Neuron (in vitro differentiated cells): ENCODE results near the gene LHFPL3.
A peak's percentile ranks its signal among the peaks of the same experiment; 100 is the strongest.
"Not testable (repeated sequence)": the region's sequence is repeated elsewhere in the genome, so short reads cannot be mapped to it uniquely, and the experiment has no call there.

Experiments
- H2AFZ ChIP-seq: one replicate; pipeline ENCODE4 v1.6.1; 2013; ENCODE audit warnings: low read depth, mild to moderate bottlenecking, inconsistent platforms, low read length, moderate library complexity
- H3K27me3 ChIP-seq: one replicate; pipeline ENCODE4 v1.6.1; 2013; ENCODE audit warnings: low read length; ENCODE audit not compliant: insufficient read depth
- H3K36me3 ChIP-seq: one replicate; pipeline ENCODE4 v1.6.1; 2013; ENCODE audit warnings: low read length; ENCODE audit not compliant: insufficient read depth
- H3K4me1 ChIP-seq: one replicate; pipeline ENCODE4 v1.6.1; 2013; ENCODE audit warnings: low read length; ENCODE audit not compliant: insufficient read depth
- H3K4me3 ChIP-seq: 2 replicates; pipeline ENCODE4 v1.5.1; 2013; ENCODE audit warnings: mild to moderate bottlenecking, low read length, moderate library complexity
- H3K9me3 ChIP-seq: one replicate; pipeline ENCODE4 v1.6.1; 2013; ENCODE audit warnings: low read length

Gene LHFPL3

DNA sequence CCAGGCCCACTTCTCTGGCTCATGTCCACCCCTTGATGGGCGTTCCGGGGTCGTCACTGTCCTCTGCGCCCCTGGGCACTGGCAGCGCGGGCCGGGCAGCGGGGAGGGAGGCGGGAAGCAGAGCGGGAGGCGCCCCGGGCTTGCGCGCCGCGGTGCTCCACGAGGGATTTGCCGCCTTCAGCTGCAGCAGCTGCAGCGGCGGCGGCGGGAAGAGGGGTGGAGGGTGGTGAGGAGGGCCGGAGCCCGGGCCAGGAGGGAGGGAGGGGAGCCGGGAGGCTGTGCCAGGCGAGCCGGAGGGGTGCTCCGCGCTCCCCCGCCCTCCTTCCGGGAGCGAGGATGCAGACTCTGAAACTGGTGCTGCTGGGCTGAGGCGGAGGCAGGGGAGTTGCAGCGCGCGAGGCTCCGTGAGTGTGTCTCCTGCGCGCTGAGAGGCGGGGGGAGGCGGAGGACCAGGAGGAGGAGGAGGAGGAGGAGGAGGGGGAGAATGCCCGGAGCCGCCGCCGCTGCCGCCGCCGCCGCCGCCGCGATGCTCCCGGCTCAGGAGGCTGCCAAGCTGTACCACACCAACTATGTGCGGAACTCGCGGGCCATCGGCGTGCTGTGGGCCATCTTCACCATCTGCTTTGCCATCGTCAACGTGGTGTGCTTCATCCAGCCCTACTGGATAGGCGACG, at the start of gene LHFPL3:
Gene LHFPL3, plus strand, starts transcription at position 308 of the 674 bp plus-strand sequence.
- Histone ChIP-seq H3K4me1 (peaks cover 12% of the 10 kb centered on the region), H3K36me3 (no peaks in the 10 kb centered on the region), H3K27me3 (peaks cover 63% of the 10 kb centered on the region), H2AFZ (peak within 1 kb of the TSS; percentile 77), H3K4me3 (peak within 1 kb of the TSS; percentile 47), H3K9me3 (no peaks in the 10 kb centered on the region)

DNA sequence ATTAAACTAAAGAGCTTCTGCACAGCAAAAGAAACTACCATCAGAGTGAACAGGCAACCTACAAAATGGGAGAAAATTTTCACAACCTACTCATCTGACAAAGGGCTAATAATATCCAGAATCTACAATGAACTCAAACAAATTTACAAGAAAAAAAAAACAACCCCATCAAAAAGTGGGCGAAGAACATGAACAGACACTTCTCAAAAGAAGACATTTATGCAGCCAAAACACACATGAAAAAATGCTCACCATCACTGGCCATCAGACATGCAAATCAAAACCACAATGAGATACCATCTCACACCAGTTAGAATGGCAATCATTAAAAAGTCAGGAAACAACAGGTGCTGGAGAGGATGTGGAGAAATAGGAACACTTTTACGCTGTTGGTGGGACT, 46.7 kb upstream of the LHFPL3 start:
- not testable (repeated sequence) for H3K4me1 ChIP-seq, H3K27me3 ChIP-seq

DNA sequence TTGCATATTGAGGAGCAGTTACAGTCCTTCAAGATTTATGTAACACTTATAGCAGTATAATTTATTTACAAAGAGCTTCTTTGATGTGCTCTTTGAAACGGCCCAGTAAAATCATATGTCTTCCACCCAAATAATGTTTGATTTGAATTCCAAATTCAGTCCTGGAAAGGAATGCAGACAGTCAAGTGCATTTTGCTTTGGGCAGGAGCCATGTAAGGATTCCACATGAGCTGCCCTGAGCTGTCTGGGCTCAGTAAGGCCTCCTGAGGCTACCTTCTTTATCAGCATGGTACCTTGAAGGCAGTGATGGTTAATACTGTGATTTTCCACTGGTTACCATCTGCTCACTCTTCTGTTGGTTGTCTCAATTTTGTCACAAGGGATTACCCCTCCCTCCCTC, 41.6 kb upstream of the LHFPL3 start:
- no peaks in the 10 kb centered on the region for H3K9me3 ChIP-seq
- peaks cover 2% of the 10 kb centered on the region for H3K27me3 ChIP-seq
- H3K4me1 ChIP-seq = peaks cover 3% of the 10 kb centered on the region
- H3K4me3 ChIP-seq = no peak overlapping the region
- no peak overlapping the region for H2AFZ ChIP-seq
- no peaks in the 10 kb centered on the region for H3K36me3 ChIP-seq

More for the DNA sequence above, 46.7 kb upstream of the LHFPL3 start:
- H3K4me3 ChIP-seq, H3K36me3 ChIP-seq, H3K9me3 ChIP-seq, H2AFZ ChIP-seq: not testable (repeated sequence)

DNA sequence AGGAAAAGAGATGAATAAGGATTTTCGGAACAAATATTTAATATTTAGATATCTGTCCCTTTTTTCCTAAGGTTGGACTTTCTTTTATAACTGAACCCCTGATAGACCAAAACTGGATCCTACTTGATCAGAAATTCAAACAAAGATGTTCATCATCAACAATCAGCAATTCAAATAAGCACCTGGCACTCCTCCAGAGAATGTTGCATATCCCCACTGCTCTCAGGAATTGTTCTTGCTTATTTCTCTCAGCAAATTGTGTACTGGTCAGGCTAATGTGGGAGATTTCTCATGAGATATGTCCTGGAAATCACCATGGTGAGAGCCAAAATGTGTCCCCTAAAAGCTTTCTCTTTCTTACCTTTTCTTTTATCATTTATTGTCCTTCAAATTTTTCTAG, 40.3 kb upstream of the LHFPL3 start:
- H3K4me3 ChIP-seq = no peak overlapping the region
- peaks cover 3% of the 10 kb centered on the region for H3K4me1 ChIP-seq
- H3K9me3 ChIP-seq = no peaks in the 10 kb centered on the region
- no peaks in the 10 kb centered on the region for H3K36me3 ChIP-seq
- peaks cover 4% of the 10 kb centered on the region for H3K27me3 ChIP-seq
- no peak overlapping the region for H2AFZ ChIP-seq

DNA sequence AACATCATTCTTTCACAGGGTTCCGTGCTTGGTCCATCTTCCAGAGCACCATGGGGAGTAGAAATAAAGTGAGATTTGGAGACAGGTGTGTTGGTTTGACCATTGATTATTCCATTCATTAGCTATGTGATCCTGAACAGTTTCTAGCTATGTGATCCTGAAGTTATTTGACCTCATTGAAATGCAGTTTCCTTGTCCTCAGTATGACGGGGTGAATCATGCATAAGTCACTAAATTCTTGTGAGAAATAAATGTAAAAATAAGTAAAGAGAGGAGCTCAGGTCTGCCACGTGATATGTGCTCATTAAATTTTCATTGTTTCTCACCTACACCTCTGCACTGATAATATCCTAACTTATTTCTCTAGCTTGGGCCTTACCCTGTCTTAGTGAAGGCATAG, 34.1 kb upstream of the LHFPL3 start:
- no peaks in the 10 kb centered on the region for H3K36me3 ChIP-seq
- no peaks in the 10 kb centered on the region for H3K4me1 ChIP-seq
- no peak overlapping the region for H2AFZ ChIP-seq
- peaks cover 6% of the 10 kb centered on the region for H3K27me3 ChIP-seq
- H3K4me3 ChIP-seq = no peak overlapping the region
- no peaks in the 10 kb centered on the region for H3K9me3 ChIP-seq

DNA sequence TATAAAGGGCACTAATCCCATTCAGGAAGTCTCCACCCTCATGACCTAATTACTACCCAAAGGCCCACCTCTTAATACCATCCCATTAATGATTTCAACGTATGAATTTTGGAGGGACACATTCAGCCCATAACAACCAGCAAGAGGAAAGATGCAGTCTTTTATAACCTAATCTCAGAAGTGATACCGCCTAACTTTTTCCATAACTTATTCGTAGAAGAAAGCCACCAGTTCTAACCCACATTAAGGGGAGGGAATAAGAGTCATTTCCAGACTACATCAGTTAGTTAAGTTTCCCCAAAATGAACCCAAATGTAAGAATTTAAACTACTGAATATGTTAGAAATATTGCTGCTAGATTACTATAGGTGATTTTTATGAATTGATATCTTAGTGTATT, 32.1 kb upstream of the LHFPL3 start:
- H3K4me1 ChIP-seq = no peaks in the 10 kb centered on the region
- H2AFZ ChIP-seq = no peak overlapping the region
- peaks cover 6% of the 10 kb centered on the region for H3K27me3 ChIP-seq
- H3K36me3 ChIP-seq = no peaks in the 10 kb centered on the region
- no peaks in the 10 kb centered on the region for H3K9me3 ChIP-seq
- no peak overlapping the region for H3K4me3 ChIP-seq

DNA sequence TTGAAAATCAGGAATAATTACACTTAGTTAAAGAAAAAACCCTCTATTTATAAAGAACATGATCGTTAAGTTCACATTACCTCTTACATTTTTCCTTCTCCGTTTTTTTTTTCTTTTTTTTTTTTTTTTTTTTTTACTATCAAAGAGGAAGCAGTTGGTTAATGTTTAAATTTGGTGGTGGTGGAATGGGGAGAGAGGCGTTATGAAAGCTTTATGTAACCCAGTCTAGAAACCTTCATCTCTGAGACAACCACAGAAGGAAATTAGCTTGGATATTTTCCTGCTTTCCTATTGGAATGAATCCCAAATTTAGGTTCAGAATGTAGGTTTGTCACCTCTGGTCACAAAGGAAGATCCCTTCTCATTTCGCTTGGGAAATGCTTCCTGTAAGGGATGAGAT, 31.5 kb upstream of the LHFPL3 start:
- Histone ChIP-seq H3K27me3 (peaks cover 6% of the 10 kb centered on the region), H3K9me3 (no peaks in the 10 kb centered on the region), H3K4me3 (no peak overlapping the region), H3K4me1 (no peaks in the 10 kb centered on the region), H2AFZ (no peak overlapping the region), H3K36me3 (no peaks in the 10 kb centered on the region)

DNA sequence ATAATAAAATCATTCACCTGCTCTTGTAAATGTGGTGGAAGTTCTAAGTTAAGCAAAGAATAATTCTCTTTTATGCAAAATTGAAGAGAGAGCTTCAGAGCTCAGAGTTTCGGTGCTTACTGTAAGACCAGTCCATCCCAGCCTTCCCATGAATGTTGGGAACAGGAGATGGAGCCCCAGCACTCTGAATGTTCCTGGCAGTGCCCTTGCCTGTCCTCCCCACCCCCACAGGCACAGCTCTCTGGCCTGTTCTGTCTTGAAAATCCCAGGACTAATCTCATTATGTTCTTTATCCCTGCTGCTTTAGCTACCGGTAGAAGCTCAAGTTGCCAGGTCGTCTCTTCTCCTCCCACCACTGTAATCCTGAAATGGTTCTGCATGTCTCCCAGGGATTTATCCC, 29.1 kb upstream of the LHFPL3 start:
- no peaks in the 10 kb centered on the region for H3K9me3 ChIP-seq
- no peak overlapping the region for H3K4me3 ChIP-seq
- H2AFZ ChIP-seq = no peak overlapping the region
- H3K27me3 ChIP-seq = peaks cover 3% of the 10 kb centered on the region
- H3K4me1 ChIP-seq = no peaks in the 10 kb centered on the region
- no peaks in the 10 kb centered on the region for H3K36me3 ChIP-seq

DNA sequence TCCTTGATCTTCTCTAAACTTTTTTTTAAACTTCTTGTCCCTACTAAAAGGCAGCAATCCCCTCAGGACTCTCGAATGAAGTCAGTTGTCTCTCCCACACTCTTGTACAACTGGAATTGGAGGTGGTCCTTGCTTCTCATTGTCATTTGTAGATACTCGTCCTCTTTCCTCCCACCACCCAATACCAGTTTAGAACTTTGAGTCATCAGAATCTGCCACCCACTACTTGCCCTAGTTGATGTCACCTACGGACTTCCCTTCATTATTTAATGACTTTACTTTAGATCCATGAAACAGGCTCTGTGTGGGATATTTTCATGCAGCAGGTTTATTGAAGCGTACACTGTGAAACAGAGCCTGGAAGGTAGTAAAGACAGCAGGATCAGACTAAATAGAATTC, 28.6 kb upstream of the LHFPL3 start:
- Histone ChIP-seq H3K4me1 (no peaks in the 10 kb centered on the region), H2AFZ (no peak overlapping the region), H3K27me3 (peaks cover 3% of the 10 kb centered on the region), H3K9me3 (no peaks in the 10 kb centered on the region), H3K4me3 (no peak overlapping the region), H3K36me3 (no peaks in the 10 kb centered on the region)

DNA sequence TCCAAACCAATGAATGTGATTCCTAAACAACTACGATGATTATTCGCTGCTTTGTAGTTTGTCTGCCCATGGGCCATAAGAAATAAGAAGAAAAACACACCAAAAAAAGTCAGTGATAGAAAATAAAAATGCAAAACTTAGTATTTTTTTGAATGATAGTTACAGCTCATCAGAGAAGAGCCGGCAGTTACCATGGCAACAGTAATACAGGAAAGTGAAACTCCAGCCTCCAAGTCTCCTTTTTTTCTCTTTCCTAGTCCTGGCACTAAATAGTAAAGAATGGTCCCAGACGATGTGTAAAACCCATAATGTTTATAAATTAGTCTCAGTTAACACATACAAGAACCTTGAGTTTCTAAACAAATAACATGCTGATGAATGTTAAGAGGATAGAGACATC, 21.6 kb upstream of the LHFPL3 start:
- Histone ChIP-seq H3K9me3 (no peaks in the 10 kb centered on the region), H3K4me3 (no peak overlapping the region), H3K4me1 (no peaks in the 10 kb centered on the region), H2AFZ (no peak overlapping the region), H3K36me3 (no peaks in the 10 kb centered on the region), H3K27me3 (no peaks in the 10 kb centered on the region)

DNA sequence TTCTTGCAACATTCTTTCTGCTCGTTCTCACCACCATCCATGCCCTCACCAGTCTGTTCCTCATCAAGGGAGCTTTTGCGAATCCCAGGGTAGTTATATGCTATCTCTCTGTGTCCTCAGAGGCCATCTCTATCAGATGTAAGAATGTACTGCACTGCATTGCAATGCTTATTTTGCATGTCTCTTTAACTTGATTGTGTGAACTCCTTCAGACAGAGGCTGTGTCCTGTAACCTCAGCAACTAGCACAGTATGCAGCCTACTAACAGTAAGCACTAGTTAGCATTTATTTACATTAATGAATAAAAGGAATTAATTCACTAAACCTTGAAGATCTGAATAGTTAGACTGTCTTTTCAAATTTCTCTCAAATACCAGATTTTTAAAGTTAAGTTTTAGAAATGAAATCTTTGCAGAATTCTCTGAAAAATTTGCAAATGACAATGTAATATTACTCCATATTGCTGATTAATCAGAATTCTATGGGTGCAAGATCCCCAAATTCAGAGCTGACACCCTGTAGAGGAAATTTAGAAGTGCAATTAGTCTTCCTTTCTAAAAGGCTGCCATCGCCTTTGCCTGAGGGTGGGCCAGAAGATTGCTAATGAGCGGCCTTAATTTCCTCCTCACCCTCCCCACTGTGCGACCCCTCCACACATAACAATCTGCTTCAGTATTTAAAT, 10.3 kb upstream of the LHFPL3 start:
- no peaks in the 10 kb centered on the region for H3K4me1 ChIP-seq
- no peak overlapping the region for H2AFZ ChIP-seq
- no peaks in the 10 kb centered on the region for H3K9me3 ChIP-seq
- no peak overlapping the region for H3K4me3 ChIP-seq
- H3K36me3 ChIP-seq = no peaks in the 10 kb centered on the region
- peaks cover 3% of the 10 kb centered on the region for H3K27me3 ChIP-seq

DNA sequence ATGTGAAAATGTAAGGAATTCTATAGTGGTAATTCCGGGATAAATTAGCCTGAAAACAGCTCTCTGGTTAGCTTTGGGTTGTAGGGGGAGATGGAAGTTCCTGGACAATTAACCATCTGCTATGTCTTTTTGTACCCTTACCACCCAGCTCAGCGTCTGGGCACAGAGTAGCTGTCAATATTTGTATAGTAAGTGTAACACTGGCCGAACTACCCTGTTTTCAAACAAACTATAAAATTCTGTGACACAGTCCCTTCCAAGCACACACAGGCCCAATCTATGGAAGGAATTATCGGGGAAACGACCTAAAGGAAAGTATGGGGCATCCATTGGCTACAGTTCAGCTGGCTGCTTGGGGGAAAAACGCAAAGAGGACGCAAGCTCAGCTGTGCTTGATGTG, 869 bp upstream of the LHFPL3 start:
- H2AFZ ChIP-seq = no peak overlapping the region
- H3K36me3 ChIP-seq = no peaks in the 10 kb centered on the region
- no peaks in the 10 kb centered on the region for H3K9me3 ChIP-seq
- H3K4me1 ChIP-seq = peaks cover 12% of the 10 kb centered on the region
- no peak overlapping the region for H3K4me3 ChIP-seq
- peaks cover 61% of the 10 kb centered on the region for H3K27me3 ChIP-seq

DNA sequence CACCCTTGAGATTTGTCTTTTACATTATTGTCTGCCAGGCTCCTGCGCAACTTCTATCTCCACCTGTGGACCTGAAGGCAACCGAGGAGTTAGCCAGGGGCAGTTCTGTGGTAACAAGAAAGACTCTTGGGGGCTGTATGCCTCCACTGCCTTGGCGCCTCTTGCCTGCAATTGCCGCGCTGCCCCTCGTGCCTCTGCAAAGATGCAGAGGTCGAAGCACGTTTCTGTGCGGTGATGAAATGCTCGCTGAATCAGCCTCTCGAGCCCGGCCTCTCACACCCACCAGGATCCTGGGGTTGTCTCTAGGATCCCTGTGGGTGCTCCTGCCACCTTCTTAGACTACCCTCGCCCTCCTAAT, 486 bp upstream of the LHFPL3 start:
- Histone ChIP-seq H3K36me3 (no peaks in the 10 kb centered on the region), H3K9me3 (no peaks in the 10 kb centered on the region), H3K4me1 (peaks cover 12% of the 10 kb centered on the region), H3K27me3 (peaks cover 61% of the 10 kb centered on the region), H3K4me3 (no peak overlapping the region), H2AFZ (peak overlapping the region; percentile 77)
